Thyroid gland (tissue), 4 donors: ENCODE measurements around the gene TLE5.

ENCODE experiments used
- POLR2A ChIP-seq, 2 donors: fragments of 450-650 bp; IDR thresholded peaks; one replicate each; pipeline ENCODE4 v1.6.1; 2017; ENCODE audit warnings: antibody characterized with exemption in 2 of 2, mild to moderate bottlenecking in 2 of 2, moderate library complexity in 1 of 2
- TF ChIP-seq, protein P1 (sequence below), 6 experiments: fragments of 200-600 bp in 3 of 6; fragments of 450-650 bp in 3 of 6; sonication (generic) in 3 of 6; IDR thresholded peaks; one replicate each; pipeline ENCODE4 v1.5.1; 2016 to 2019; ENCODE audit warnings: antibody characterized with exemption in 6 of 6, mild to moderate bottlenecking in 2 of 6, inconsistent platforms in 1 of 6, moderate library complexity in 1 of 6

DNA sequence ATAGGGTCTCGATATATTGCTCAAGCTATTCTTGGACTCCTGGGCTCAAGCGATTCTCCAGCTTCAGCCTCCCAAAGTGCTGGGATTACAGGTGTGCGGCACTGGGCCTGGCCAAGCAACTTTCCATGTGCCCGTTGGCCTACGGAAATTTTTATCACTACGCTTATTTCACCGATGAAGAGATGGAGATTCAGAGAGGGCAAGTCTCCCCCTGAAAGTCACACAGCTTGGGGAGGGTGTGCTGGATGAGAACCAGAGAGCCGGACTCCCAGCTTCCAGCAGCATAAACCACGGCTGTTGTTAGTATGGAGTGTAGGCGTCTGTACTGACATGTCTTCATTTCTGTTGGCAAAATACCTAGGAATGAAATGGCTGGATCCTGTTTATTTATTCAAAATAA lies 20.0 kb upstream of the TLE5 start:
- TF ChIP-seq, protein P1, sequence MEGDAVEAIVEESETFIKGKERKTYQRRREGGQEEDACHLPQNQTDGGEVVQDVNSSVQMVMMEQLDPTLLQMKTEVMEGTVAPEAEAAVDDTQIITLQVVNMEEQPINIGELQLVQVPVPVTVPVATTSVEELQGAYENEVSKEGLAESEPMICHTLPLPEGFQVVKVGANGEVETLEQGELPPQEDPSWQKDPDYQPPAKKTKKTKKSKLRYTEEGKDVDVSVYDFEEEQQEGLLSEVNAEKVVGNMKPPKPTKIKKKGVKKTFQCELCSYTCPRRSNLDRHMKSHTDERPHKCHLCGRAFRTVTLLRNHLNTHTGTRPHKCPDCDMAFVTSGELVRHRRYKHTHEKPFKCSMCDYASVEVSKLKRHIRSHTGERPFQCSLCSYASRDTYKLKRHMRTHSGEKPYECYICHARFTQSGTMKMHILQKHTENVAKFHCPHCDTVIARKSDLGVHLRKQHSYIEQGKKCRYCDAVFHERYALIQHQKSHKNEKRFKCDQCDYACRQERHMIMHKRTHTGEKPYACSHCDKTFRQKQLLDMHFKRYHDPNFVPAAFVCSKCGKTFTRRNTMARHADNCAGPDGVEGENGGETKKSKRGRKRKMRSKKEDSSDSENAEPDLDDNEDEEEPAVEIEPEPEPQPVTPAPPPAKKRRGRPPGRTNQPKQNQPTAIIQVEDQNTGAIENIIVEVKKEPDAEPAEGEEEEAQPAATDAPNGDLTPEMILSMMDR (IDR thresholded peaks at IDR 0.05) = no peak
- TF ChIP-seq POLR2A (IDR thresholded peaks at IDR 0.05) = no peak
